HepG2 (cell line): ENCODE measurements around the gene GON4L. TPM values are rescaled to one million over a fixed set of nuclear protein-coding genes. Genes with fewer than 3 reads are reported as not detected.

Experiments
- ATAC-seq: fragments of 200-7000 bp; cut with Tn5 transposase; 3 replicates; pipeline ENCODE4 v1.9.1; 2020; ENCODE audit warnings: mild to moderate bottlenecking, moderate library complexity
- BruUV-seq: library from RNA; stranded (reverse); fragments of 400-500 nt; replicated peaks from 2 replicates; lab custom pipeline; 2021; lab: Mats Ljungman, UMichigan
- CTCF ChIA-PET: fragments of 300-600 bp; formaldehyde crosslinking; extraction: SDS; loops from one replicate; lab custom pipeline; 2021; ENCODE audit warnings: low total read pairs, inconsistent platforms, low intra/inter-chr PET ratio; lab: Yijun Ruan, JAX
- POLR2A ChIA-PET: fragments of 350-600 bp; sonication (Branson Sonifier 250); formaldehyde crosslinking; loops from one replicate; lab custom pipeline; 2020; ENCODE audit warnings: antibody characterized with exemption, inconsistent platforms; lab: Yijun Ruan, JAX
- DNase-seq: peaks from one replicate; pipeline ENCODE4 v3.0.0-alpha.2; 2015; ENCODE audit warnings: low spot score
- FAIRE-seq: peaks from 3 replicates; lab custom pipeline; 2011; peaks lifted over from hg19 to GRCh38; lab: Jason Lieb, UNC
- H2AFZ ChIP-seq: one replicate; pipeline ENCODE4 v1.6.1; 2011; ENCODE audit warnings: low read length, inconsistent platforms
- H3K27ac ChIP-seq: fragments of 300-600 bp; 3 replicates; pipeline ENCODE4 v1.8.0; 2011; ENCODE audit warnings: mixed run types, mild to moderate bottlenecking, mixed read lengths, low read length, inconsistent platforms; ENCODE audit not compliant: insufficient read depth; ENCODE audit errors: extremely low read length
- H3K27me3 ChIP-seq, 2 experiments: fragments of 200-600 bp in 1 of 2; 2 replicates in 1 of 2; 3 replicates in 1 of 2; pipeline versions ENCODE4 v1.6.0 to v1.8.0; 2011; ENCODE audit warnings: low read length in 2 of 2, mild to moderate bottlenecking in 2 of 2, moderate library complexity in 2 of 2, inconsistent platforms in 1 of 2; ENCODE audit not compliant: insufficient read depth in 2 of 2, control insufficient read depth in 1 of 2
- H3K36me3 ChIP-seq, 2 experiments: fragments of 200-600 bp in 1 of 2; replicated peaks in 1 of 2; 2 replicates in 1 of 2; 3 replicates in 1 of 2; pipeline versions ENCODE4 v1.5.1 to v1.8.0; 2011; ENCODE audit warnings: low read length in 2 of 2, inconsistent platforms in 1 of 2; ENCODE audit not compliant: insufficient read depth in 2 of 2, control insufficient read depth in 1 of 2
- H3K4me1 ChIP-seq: 2 replicates; pipeline ENCODE4 v1.5.1; 2012; ENCODE audit warnings: low read length, inconsistent platforms; ENCODE audit not compliant: insufficient read depth
- H3K4me2 ChIP-seq: 2 replicates; pipeline ENCODE4 v1.6.0; 2011; ENCODE audit warnings: low read depth, low read length, inconsistent platforms
- H3K4me3 ChIP-seq, 3 experiments: fragments of 200-600 bp in 1 of 3; sonication (generic), shearing (Covaris generic) in 1 of 3; replicated peaks in 1 of 3; 2 replicates each; pipeline ENCODE4 v1.5.1; 2011 to 2016; ENCODE audit warnings: low read length in 3 of 3, inconsistent platforms in 2 of 3, low read depth in 2 of 3, mild to moderate bottlenecking in 2 of 3, control low read depth in 1 of 3, mixed read lengths in 1 of 3; ENCODE audit not compliant: insufficient read depth in 1 of 3
- H3K79me2 ChIP-seq: one replicate; pipeline ENCODE4 v1.6.1; 2011; ENCODE audit warnings: low read length, inconsistent platforms; ENCODE audit not compliant: insufficient read depth
- H3K9ac ChIP-seq: 2 replicates; pipeline ENCODE4 v1.6.0; 2011; ENCODE audit warnings: mild to moderate bottlenecking, low read depth, low read length, inconsistent platforms; ENCODE audit not compliant: insufficient read depth
- H3K9me3 ChIP-seq: 2 replicates; pipeline ENCODE4 v1.5.1; 2012; ENCODE audit warnings: mild to moderate bottlenecking, low read length
- H4K20me1 ChIP-seq: 2 replicates; pipeline ENCODE4 v1.6.0; 2011; ENCODE audit warnings: inconsistent platforms, mild to moderate bottlenecking, low read length, moderate library complexity; ENCODE audit not compliant: insufficient read depth
- ARID4A ChIP-seq: sonication (generic); formaldehyde crosslinking; IDR thresholded peaks from 2 replicates; pipeline ENCODE4 v1.5.0; 2020; ENCODE audit warnings: mild to moderate bottlenecking, missing genetic modification reagents, borderline replicate concordance
- ATM ChIP-seq: fragments of 450-650 bp; IDR thresholded peaks from 2 replicates; pipeline ENCODE4 v1.7.1; 2017; ENCODE audit warnings: mild to moderate bottlenecking, borderline replicate concordance
- EEA1 ChIP-seq: sonication (generic); formaldehyde crosslinking; IDR thresholded peaks from 2 replicates; pipeline ENCODE4 v1.5.1; 2020; ENCODE audit warnings: mild to moderate bottlenecking, missing genetic modification reagents, borderline replicate concordance
- FOXA3 ChIP-seq: IDR thresholded peaks from 2 replicates; pipeline ENCODE4 v1.6.1; 2016; ENCODE audit warnings: missing genetic modification reagents, missing compliant biosample characterization
- GFI1 ChIP-seq: sonication (generic); formaldehyde crosslinking; IDR thresholded peaks from 2 replicates; pipeline ENCODE4 v1.5.0; 2020; ENCODE audit warnings: missing genetic modification reagents, mild to moderate bottlenecking, borderline replicate concordance
- HOXA3 ChIP-seq: sonication (generic); formaldehyde crosslinking; IDR thresholded peaks from 2 replicates; pipeline ENCODE4 v1.5.0; 2020; ENCODE audit warnings: missing genetic modification reagents
- JUND ChIP-seq: sonication (generic); formaldehyde crosslinking; IDR thresholded peaks from 2 replicates; pipeline ENCODE4 v1.8.0; 2022; ENCODE audit warnings: mild to moderate bottlenecking, missing genetic modification reagents
- MLXIP ChIP-seq: sonication (generic); formaldehyde crosslinking; IDR thresholded peaks from 2 replicates; pipeline ENCODE4 v1.9.0; 2021; ENCODE audit warnings: missing genetic modification reagents, borderline replicate concordance
- NCOR1 ChIP-seq: fragments of 200-600 bp; sonication (generic); IDR thresholded peaks from 2 replicates; pipeline ENCODE4 v1.7.0; 2017; ENCODE audit warnings: antibody characterized with exemption, low read length, borderline replicate concordance
- WGBS: methylation state at CpG from one replicate; pipeline ENCODE4 v1.1.6; 2017; ENCODE audit warnings: low lambda C conversion rate; 5-methylcytosine and 5-hydroxymethylcytosine counted together
- in situ Hi-C: cut with HindIII; loops from 2 replicates; pipeline ENCODE4 v1.10.0; 2017; ENCODE audit warnings: low pct_unique_long_range_greater_than_20kb; ENCODE audit not compliant: extremely low pct_ligation_motif_present
- intact Hi-C: fragments of 100-400 bp; cut with micrococcal nuclease; formaldehyde crosslinking; loops from one replicate; pipeline ENCODE4 v1.10.0; 2022; ENCODE audit not compliant: unreplicated experiment
- polyA plus RNA-seq, 8 experiments: library from polyadenylated mRNA; depleted of rRNA in 3 of 8; stranded (reverse) in 7 of 8; unstranded in 1 of 8; fragments of >200 nt; fragmentation: Illumina TruSeq in 4 of 8; extraction: Trizol in 4 of 8; gene quantifications; 2 replicates each; pipeline versions ENCODE4 v1.2.1 to v1.2.3, GENCODE V29; 2011 to 2016; ENCODE audit warnings: low read depth in 4 of 8, missing spikeins in 1 of 8, mixed read lengths in 1 of 8; ENCODE audit not compliant: insufficient read depth in 1 of 8
- total RNA-seq, 5 experiments: library from RNA; depleted of rRNA; stranded (reverse); fragments of >200 nt; fragmentation: Illumina TruSeq; extraction: Trizol; gene quantifications; 2 replicates each; pipeline ENCODE4 v1.2.3, GENCODE V29; 2016; ENCODE audit warnings: low read depth in 1 of 5

The GON4L gene
- total and polyA plus RNA-seq, 2 of the 13 experiments (the other 11 are each of a cell fraction or from before 2014, with no cell fraction given) = 14.6 to 19.6 TPM

GRCh38 chr1:155890251-155890650 lies 33.2 kb upstream of the GON4L start (continued):
- no peak for TF ChIP-seq ARID4A (CRISPR knock-in tag)
- TF ChIP-seq ATM = no peak
- no peak for TF ChIP-seq JUND (CRISPR knock-in tag)
- TF ChIP-seq NCOR1 = no peak
- no peak for TF ChIP-seq HOXA3 (CRISPR knock-in tag)

- Histone ChIP-seq H3K4me1 (peaks cover 42% of the 10 kb centered on the region), H3K4me3 (no peak overlapping the region), H2AFZ (no peak overlapping the region), H3K4me2 (no peak overlapping the region), H3K27me3 (peaks cover 0 to 8% of the 10 kb centered on the region in 2 experiments; a peak in 1 of 5 replicates), H3K36me3 (no peaks in the 10 kb centered on the region), H3K9me3 (no peaks in the 10 kb centered on the region), H4K20me1 (no peaks in the 10 kb centered on the region), H3K79me2 (no peaks in the 10 kb centered on the region), H3K27ac (no peak overlapping the region), H3K9ac (no peak overlapping the region)
- TF ChIP-seq FOXA3 (no peak), MLXIP (CRISPR knock-in tag) (no peak), GFI1 (CRISPR knock-in tag) (no peak), EEA1 (CRISPR knock-in tag) (no peak), ATM (no peak)
- no TSS peak for BruUV-seq
- CTCF ChIA-PET = no interaction called here
- POLR2A ChIA-PET = no interaction called here
- FAIRE-seq = no peak
- in situ Hi-C loops (no loop called here), intact Hi-C loops (no loop called here)
- ATAC-seq = no peak
- no peak for DNase-seq
- whole genome bisulfite sequencing = 50% methylated on average over 2 of the region's 2 CpGs
These were observed 32.6 kb upstream of the GON4L start for GRCh38 chr1:155889566-155889965.
